Stimulated activated naive CD8-positive, alpha-beta T cell treated with anti-CD3 and anti-CD28 coated beads, Interleukin-15, amount 100 ng/mL, for 72 hours (primary cell): ENCODE measurements around the gene SLX4IP.
"Not testable (repeated sequence)": the region's sequence is repeated elsewhere in the genome, so short reads cannot be mapped to it uniquely, and the experiment has no call there.

ENCODE experiments used
- ATAC-seq: fragments of 150-1000 bp; cut with Tn5 transposase; 2 replicates; pipeline ENCODE4 v1.10.0; 2021; ENCODE audit warnings: mild to moderate bottlenecking, moderate library complexity
- DNase-seq, 2 donors: peaks; one replicate each; pipeline ENCODE4 v3.0.0; 2021 to 2022
- H3K27ac Mint-ChIP-seq, 2 donors: one replicate each; pipeline ENCODE4 v1.8.0; 2022; ENCODE audit warnings: mild to moderate bottlenecking in 2 of 2, mixed read lengths in 2 of 2, moderate library complexity in 2 of 2
- H3K27me3 Mint-ChIP-seq: one replicate; pipeline ENCODE4 v1.8.0; 2022; ENCODE audit warnings: mixed read lengths
- H3K4me1 Mint-ChIP-seq: one replicate; pipeline ENCODE4 v1.8.0; 2022; ENCODE audit warnings: mild to moderate bottlenecking, mixed read lengths
- H3K4me3 Mint-ChIP-seq, 2 donors: one replicate each; pipeline ENCODE4 v1.8.0; 2022; ENCODE audit warnings: mild to moderate bottlenecking in 2 of 2, mixed read lengths in 2 of 2, moderate library complexity in 1 of 2
- H3K9me3 Mint-ChIP-seq, 2 donors: one replicate each; pipeline ENCODE4 v1.8.0; 2022; ENCODE audit warnings: mixed read lengths in 2 of 2

The SLX4IP gene

DNA sequence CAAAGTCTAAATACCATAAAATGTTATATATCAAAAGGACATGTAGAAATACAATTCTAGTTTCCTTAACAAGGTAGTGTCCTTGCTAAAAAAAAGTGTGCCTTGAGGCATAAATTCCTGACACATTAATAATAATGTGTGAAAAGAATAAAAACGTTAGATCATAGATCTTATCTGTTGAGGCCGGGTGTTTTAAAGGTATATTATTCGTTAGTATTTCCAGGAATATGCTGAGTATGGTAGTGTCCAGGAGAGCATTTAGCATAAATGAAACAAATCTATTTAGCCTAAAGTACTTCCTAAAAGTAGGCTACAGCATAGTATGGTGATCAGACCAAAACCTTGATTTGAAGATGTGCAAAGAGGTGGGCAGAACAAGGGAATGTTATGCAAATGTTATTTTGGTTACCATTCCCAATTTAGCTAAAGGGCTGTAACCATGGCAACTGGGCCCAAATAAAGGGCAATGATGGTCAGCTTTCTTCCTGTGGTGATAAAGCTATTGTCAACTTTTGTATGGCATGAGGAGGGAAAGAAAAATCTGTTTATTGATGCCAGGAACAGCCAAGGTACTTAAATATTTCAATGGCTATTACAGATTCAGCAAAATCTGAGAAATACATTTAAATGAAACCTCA is 20.0 kb upstream of the SLX4IP start:
- ATAC-seq (no peak), DNase-seq (no peak)
- no peaks in the 10 kb centered on the region for H3K27me3 Mint-ChIP-seq
- peak overlapping the region in 1 of 2 donors; percentile 80 for H3K27ac Mint-ChIP-seq
- H3K4me3 Mint-ChIP-seq, result no peak overlapping the region
- H3K9me3 Mint-ChIP-seq, result no peaks in the 10 kb centered on the region
- H3K4me1 Mint-ChIP-seq, result peaks cover 10% of the 10 kb centered on the region

DNA sequence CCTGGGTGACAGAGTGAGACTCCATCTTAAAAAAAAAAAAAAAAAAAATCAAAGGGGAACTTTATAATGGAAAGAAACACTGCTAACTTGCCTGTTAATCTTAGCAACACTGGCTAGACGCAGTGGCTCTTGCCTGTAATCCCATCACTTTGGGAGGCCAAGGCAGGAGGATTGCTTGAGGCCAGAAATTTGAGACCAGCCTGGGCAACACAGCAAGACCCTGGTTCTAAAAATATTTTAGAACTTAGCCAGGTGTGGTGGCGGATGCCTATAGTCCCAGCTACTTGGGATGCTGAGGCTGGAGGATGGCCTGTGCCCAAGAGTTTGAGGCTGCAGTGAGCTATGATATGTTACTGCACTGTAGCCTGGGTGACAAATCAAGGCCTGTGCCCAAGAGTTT is 17.9 kb upstream of the SLX4IP start:
- H3K27ac Mint-ChIP-seq, result peak overlapping the region in 1 of 2 donors; percentile 34

GRCh38 chr20:10419550-10420133 is 15.5 kb upstream of the SLX4IP start:
- Mint-ChIP-seq H3K4me1 (peaks cover 15% of the 10 kb centered on the region), H3K9me3 (no peaks in the 10 kb centered on the region), H3K4me3 (no peak overlapping the region), H3K27ac (peak overlapping the region in 1 of 2 donors; percentile 93), H3K27me3 (no peaks in the 10 kb centered on the region)
- DNase-seq (no peak), ATAC-seq (no peak)

More for the DNA sequence above, 17.9 kb upstream of the SLX4IP start:
- peaks cover 10% of the 10 kb centered on the region for H3K4me1 Mint-ChIP-seq
- H3K27me3 Mint-ChIP-seq, ATAC-seq, H3K4me3 Mint-ChIP-seq, H3K9me3 Mint-ChIP-seq, DNase-seq: not testable (repeated sequence)

DNA sequence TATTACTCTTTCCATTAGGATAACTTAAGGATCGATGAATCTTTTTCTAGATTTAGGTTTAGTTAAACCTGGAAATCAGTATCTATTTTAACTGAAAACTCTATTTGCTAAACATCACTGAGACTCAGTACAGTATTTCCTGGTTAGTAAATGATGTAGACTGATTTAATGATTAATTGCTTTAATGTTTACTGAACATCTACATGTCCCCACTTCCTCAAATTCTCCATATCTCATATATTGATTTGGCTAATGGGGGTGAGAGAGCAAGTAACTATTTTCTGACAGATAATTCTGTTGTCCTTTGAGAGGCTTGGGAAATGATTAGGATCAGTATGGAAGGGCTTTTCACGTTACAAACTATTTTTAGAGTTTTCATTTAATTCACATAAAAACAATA is 11.4 kb upstream of the SLX4IP start:
- no peak overlapping the region for H3K27ac Mint-ChIP-seq
- DNase-seq, result no peak
- H3K27me3 Mint-ChIP-seq, result no peaks in the 10 kb centered on the region
- H3K4me3 Mint-ChIP-seq, result no peak overlapping the region
- no peak for ATAC-seq
- H3K9me3 Mint-ChIP-seq, result no peaks in the 10 kb centered on the region
- H3K4me1 Mint-ChIP-seq, result peaks cover 16% of the 10 kb centered on the region

GRCh38 chr20:10427060-10427692 is 7.9 kb upstream of the SLX4IP start:
- Mint-ChIP-seq H3K27me3 (no peaks in the 10 kb centered on the region), H3K4me1 (peaks cover 46% of the 10 kb centered on the region)

GRCh38 chr20:10428008-10428407 is 7.1 kb upstream of the SLX4IP start:
- DNase-seq (no peak), ATAC-seq (peak; percentile 55)
- no peaks in the 10 kb centered on the region for H3K9me3 Mint-ChIP-seq
- no peaks in the 10 kb centered on the region for H3K27me3 Mint-ChIP-seq
- peak overlapping the region in 1 of 2 donors; percentile 37 for H3K4me3 Mint-ChIP-seq
- peak overlapping the region in 1 of 2 donors; percentile 13 for H3K27ac Mint-ChIP-seq
- H3K4me1 Mint-ChIP-seq, result peaks cover 50% of the 10 kb centered on the region

More at GRCh38 chr20:10427060-10427692, 7.9 kb upstream of the SLX4IP start:
- H3K9me3 Mint-ChIP-seq, result no peaks in the 10 kb centered on the region
- ATAC-seq, result peak; percentile 25
- no peak overlapping the region for H3K4me3 Mint-ChIP-seq
- DNase-seq, result peak in 1 of 2 donors; percentile 22
- no peak overlapping the region for H3K27ac Mint-ChIP-seq

- Mint-ChIP-seq H3K27me3 (no peaks in the 10 kb centered on the region), H3K4me3 (no peak overlapping the region), H3K27ac (peak overlapping the region in 1 of 2 donors; percentile 49), H3K9me3 (no peaks in the 10 kb centered on the region), H3K4me1 (peaks cover 51% of the 10 kb centered on the region)
- ATAC-seq (no peak), DNase-seq (no peak)
These were observed 5.6 kb upstream of the SLX4IP start for GRCh38 chr20:10429443-10429981.

DNA sequence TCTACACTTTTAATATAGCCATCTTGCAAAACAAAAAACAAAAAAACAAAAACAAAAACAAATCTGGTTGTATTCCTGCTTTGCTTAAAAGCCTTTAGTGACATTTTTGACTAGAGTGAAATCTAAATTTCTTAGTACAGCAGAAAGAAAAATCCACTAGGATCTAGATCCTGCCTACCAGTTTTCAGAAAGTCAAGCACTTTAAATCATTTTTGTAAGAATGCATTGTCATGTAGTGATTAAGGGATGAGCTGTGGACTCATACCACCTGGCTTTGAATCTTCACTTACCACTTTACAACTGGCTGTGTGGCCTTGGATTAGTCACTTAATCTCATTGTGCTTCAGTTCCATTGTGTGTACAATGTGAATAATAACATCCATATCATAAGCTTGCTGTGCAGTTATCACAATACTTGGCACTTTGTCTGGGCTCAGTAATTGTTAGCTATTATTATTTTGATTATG is 5.1 kb upstream of the SLX4IP start:
- Mint-ChIP-seq H3K27ac (no peak overlapping the region), H3K9me3 (no peaks in the 10 kb centered on the region), H3K4me1 (peaks cover 51% of the 10 kb centered on the region), H3K4me3 (no peak overlapping the region), H3K27me3 (no peaks in the 10 kb centered on the region)
- ATAC-seq, result no peak
- no peak for DNase-seq

DNA sequence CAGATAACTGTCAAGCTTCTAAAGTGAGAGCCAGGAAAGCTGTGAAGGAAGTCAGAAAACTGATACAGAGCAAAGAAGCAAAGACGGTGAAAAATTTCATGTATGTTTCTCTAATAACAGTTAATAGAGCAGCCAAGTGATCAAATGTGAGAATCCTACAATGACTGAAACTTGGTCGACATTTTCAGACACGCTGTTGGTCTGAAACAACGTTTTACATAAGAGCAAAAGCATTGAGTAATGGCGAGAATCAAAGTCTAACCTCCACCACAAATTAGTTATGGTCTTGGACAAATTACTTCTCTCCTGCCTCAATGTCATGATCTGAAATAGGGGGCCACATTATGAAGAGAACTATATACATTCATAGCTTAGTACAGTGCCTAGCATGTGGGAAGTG is 4.4 kb upstream of the SLX4IP start:
- H3K4me1 Mint-ChIP-seq, result peaks cover 51% of the 10 kb centered on the region
- DNase-seq (no peak), ATAC-seq (no peak)
- no peaks in the 10 kb centered on the region for H3K9me3 Mint-ChIP-seq
- no peak overlapping the region for H3K27ac Mint-ChIP-seq
- H3K4me3 Mint-ChIP-seq, result no peak overlapping the region
- H3K27me3 Mint-ChIP-seq, result no peaks in the 10 kb centered on the region

DNA sequence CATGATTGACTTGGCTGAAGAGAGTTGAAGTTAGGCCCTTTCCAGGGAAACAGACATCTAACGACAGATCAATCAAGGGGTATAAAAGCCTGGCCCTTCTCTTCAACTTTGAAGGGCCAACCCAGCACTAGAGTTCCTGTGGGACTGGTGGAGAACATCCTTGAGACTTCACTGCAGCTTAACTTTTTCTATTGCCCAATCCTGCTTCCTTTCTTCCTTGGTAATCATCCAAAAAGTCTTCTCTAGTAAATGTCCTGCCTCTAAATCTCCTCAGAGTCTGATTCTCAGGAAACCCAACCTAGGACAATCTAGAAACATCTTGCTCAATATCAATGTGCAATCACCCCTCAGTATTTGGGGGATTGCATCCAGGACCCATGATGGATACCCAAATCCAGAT is 3.0 kb upstream of the SLX4IP start:
- Mint-ChIP-seq H3K27me3 (no peaks in the 10 kb centered on the region), H3K27ac (no peak overlapping the region), H3K4me3 (peak overlapping the region; percentile 3 to 30), H3K4me1 (peaks cover 55% of the 10 kb centered on the region), H3K9me3 (no peaks in the 10 kb centered on the region)
- DNase-seq, result no peak
- no peak for ATAC-seq

- no peak for DNase-seq
- H3K4me1 Mint-ChIP-seq, result peaks cover 49% of the 10 kb centered on the region
- H3K27ac Mint-ChIP-seq, result peak overlapping the region; percentile 97 to 99
- no peaks in the 10 kb centered on the region for H3K27me3 Mint-ChIP-seq
- peak overlapping the region; percentile 93 to 98 for H3K4me3 Mint-ChIP-seq
- no peaks in the 10 kb centered on the region for H3K9me3 Mint-ChIP-seq
- no peak for ATAC-seq
These were observed 2.0 kb upstream of the SLX4IP start for GRCh38 chr20:10433014-10433622.

DNA sequence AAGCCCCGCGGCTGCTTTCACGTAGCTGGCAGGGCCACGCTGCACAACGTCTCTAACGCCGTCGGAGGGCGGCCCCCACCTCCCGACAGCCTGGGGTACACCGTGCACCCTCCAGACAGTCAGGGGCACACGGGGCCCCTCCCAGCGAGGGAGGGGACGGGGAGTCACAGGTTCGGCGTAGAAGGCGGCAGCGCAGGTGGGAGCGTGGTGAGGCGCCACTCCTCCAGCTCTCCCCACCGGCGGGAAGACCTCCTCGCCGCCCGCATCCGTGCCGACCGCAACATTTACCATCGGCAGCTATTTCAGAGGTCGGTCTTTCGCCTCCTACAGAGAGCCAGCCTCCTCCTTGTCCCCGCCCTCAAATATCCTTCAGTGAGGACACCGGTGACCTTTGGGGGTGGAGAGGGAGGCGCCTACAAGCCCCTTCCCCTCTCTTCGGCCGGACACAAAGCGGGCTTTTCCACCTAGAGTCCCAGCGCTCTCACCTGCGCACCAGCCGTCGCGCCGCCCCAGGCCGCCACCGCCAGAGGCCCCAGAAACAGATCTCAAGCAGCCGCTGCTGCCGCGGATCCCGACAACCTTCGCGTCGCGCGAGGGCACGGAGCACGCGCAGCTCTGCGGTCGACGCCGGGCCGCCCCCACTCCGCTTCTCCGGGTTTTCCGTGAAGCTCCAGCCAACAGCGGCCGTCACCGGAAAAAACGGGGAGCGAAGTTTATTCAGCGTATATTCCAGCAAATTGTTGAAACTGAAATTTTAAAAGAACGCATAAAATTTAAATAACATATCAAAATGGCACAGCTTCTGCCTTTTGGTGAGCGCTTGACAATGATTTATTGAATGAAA is 1.3 kb upstream of the SLX4IP start, which contains the start of gene MKKS:
Gene MKKS (minus strand): TSS at position 600 of the 844 bp plus-strand sequence. CDS start 20,708 bp downstream, outside the sequence.
- Mint-ChIP-seq H3K27me3 (no peaks in the 10 kb centered on the region), H3K4me1 (peaks cover 48% of the 10 kb centered on the region), H3K9me3 (no peaks in the 10 kb centered on the region), H3K4me3 (peak within 1 kb of the TSS; percentile 93 to 98), H3K27ac (peak within 1 kb of the TSS; percentile 97 to 99)
- peak; percentile 83 to 88 for DNase-seq
- peak; percentile 81 for ATAC-seq

DNA sequence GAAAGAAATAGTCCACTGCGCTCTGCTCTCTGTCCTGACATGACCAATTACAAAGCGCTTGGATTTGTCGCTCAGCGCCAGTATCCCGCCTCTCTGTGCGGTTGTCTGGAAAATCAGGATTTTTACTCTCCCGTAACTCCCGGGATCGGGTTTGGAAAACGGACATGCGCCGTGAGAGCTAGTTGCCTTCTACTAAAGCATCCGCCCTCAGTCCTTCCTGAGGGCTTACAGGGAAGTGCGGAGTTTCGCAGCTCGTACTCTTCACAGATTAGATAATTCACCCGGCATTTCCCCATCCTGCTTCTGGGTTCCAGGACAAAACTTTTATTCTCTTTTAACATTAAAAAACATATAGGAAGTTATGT is 656 bp upstream of the SLX4IP start:
- Mint-ChIP-seq H3K27me3 (no peaks in the 10 kb centered on the region), H3K27ac (peak overlapping the region; percentile 97 to 99), H3K4me3 (peak overlapping the region; percentile 93 to 98), H3K9me3 (no peaks in the 10 kb centered on the region), H3K4me1 (peaks cover 42% of the 10 kb centered on the region)
- ATAC-seq (peak; percentile 49), DNase-seq (peak; percentile 71 to 84)

DNA sequence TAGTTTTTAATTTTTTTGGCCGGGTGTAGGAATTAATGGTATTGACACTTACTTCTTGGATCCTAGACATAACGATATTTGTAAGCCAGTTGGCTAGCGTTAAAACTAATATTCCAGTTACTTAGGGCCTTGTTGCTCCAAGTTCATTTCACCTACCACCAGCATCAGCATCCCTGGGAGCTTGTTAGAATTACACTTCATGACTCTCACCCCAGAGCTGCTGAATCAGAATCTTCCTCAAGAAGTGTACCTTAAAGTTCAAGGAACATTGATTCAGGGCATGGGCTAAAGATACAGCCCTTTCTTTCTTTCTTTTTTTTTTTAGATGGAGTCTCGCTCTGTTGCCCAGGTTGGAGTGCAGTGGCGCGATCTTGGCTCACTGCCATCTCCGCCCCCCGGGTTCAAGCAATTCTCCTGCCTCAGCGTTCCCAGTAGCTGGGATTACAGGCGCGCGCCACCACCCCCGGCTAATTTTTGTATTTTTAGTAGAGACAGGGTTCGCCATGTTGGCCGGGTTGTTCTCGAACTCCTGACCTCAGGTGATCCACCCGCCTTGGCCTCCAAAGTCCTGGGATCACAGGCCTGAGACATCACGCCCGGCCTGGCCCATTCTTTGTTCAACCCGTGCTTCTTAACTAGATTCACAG is 1.1 kb downstream of the SLX4IP start:
- no peaks in the 10 kb centered on the region for H3K27me3 Mint-ChIP-seq
- no peak for DNase-seq
- H3K4me1 Mint-ChIP-seq, result peaks cover 30% of the 10 kb centered on the region
- no peaks in the 10 kb centered on the region for H3K9me3 Mint-ChIP-seq
- peak overlapping the region; percentile 53 to 98 for H3K4me3 Mint-ChIP-seq
- ATAC-seq, result no peak
- peak overlapping the region in 1 of 2 donors; percentile 34 for H3K27ac Mint-ChIP-seq
